Heart right ventricle (tissue), 16 donors: ENCODE results near the gene PIK3IP1. TPM values are rescaled to one million over a fixed set of nuclear protein-coding genes. Genes with fewer than 3 reads are reported as not detected.

ENCODE experiments used
- ATAC-seq, 8 donors: fragments of 200-7000 bp; cut with Tn5 transposase; one replicate each; pipeline ENCODE4 v1.9.1; 2020; ENCODE audit warnings: mild to moderate bottlenecking in 8 of 8, moderate library complexity in 8 of 8, moderate number of reproducible peaks in 1 of 8
- DNase-seq, 2 donors: peaks; one replicate each; pipeline ENCODE4 v3.0.0-alpha.2; 2020
- H3K27ac ChIP-seq, 10 donors: fragments of 200-600 bp; sonication (generic) in 2 of 10; one replicate each; pipeline versions ENCODE4 v1.5.0 to v1.8.0; 2020 to 2022; ENCODE audit warnings: mild to moderate bottlenecking in 3 of 10
- H3K27me3 ChIP-seq, 7 donors: fragments of 200-600 bp; one replicate each; pipeline ENCODE4 v1.8.0; 2021 to 2022; ENCODE audit warnings: mild to moderate bottlenecking in 2 of 7
- H3K36me3 ChIP-seq, 9 donors: fragments of 200-600 bp; sonication (generic) in 1 of 9; one replicate each; pipeline versions ENCODE4 v1.5.0 to v1.8.0; 2020 to 2022; ENCODE audit warnings: mild to moderate bottlenecking in 2 of 9
- H3K4me1 ChIP-seq, 9 donors: fragments of 200-600 bp; sonication (generic) in 1 of 9; one replicate each; pipeline versions ENCODE4 v1.5.0 to v1.8.0; 2020 to 2022; ENCODE audit warnings: mild to moderate bottlenecking in 4 of 9
- H3K4me3 ChIP-seq, 10 donors: fragments of 200-600 bp; sonication (generic) in 2 of 10; one replicate each; pipeline versions ENCODE4 v1.5.0 to v1.8.0; 2020 to 2022; ENCODE audit warnings: mild to moderate bottlenecking in 7 of 10, moderate library complexity in 2 of 10
- H3K9me3 ChIP-seq, 11 donors: fragments of 200-600 bp in 10 of 11; sonication (generic) in 2 of 11; one replicate each; pipeline versions ENCODE4 v1.5.0 to v1.8.0; 2013 to 2022; ENCODE audit warnings: mild to moderate bottlenecking in 2 of 11, control low read depth in 1 of 11, moderate library complexity in 1 of 11
- CTCF ChIP-seq, 9 donors: fragments of 200-600 bp; sonication (generic) in 2 of 9; IDR thresholded peaks; one replicate each; pipeline versions ENCODE4 v1.5.0 to v1.8.0; 2021 to 2022; ENCODE audit warnings: antibody characterized with exemption in 9 of 9, mild to moderate bottlenecking in 5 of 9, moderate library complexity in 1 of 9
- WGBS, 2 donors: extraction: QIAGEN DNeasy Blood & Tissue Kit; methylation state at CpG; one replicate each; pipeline ENCODE4 v1.1.7; 2013; ENCODE audit warnings: inconsistent platforms in 1 of 2; 5-methylcytosine and 5-hydroxymethylcytosine counted together
- intact Hi-C, 10 donors: fragments of 100-400 bp; cut with DNase I; formaldehyde crosslinking; loops; one replicate each; pipeline versions ENCODE4 v1.11.1 to v1.14.2; 2022
- polyA plus RNA-seq, 2 donors: library from polyadenylated mRNA; stranded (reverse); fragments of 200-250 nt; gene quantifications; one replicate each; pipeline ENCODE4 v1.2.3, GENCODE V29; 2013
- total RNA-seq, 10 donors: library from RNA; stranded (reverse); fragmentation: NEBNext Ultra II Directional in 3 of 10; extraction: Animal tissue kit (Norgen Biotek cat#: 25700) in 3 of 10; gene quantifications; one replicate each; pipeline versions ENCODE4 v1.2.1 to v1.2.4, GENCODE V29; 2021 to 2023
- donor health status: Arrhythmogenic right ventricular cardiomyopathy.
- donor health status: ischemic (EF 13 %, LVEDD 7.1; RV severe dilation, severe dysfunction).
- donor health status: healthy with polysubstance abuse.
- donor health status: DM: no; HTN: yes; CAD: no.
- donor health status: DM: no; HTN: no; CAD: no.
- donor health status: ischemic (EF 25% LVEDD 6.9; RV normal size, moderate dysfunction).
- donor health status: ischemic (EF 25% LVEDD 5.7; RV mildly dilated, moderate dysfunction).
- donor health status: healthy.
- donor health status: DM: yes; HTN: yes; CAD: no.
- donor health status: Ischemic cardiomyopathy.
- donor health status: ischemic (EF 35%, LVEDD 5.7; RV mildly dilated, moderate dysfunction).
- donor health status: nonischemic (EF 11% LVEDD 7.7; RV severe dilation, severe dysfunction).
- donor health status: DM: yes; HTN: yes; CAD: no.
- donor health status: PGD.
- donor health status: ischemic (EF 29% LVEDD 5.4; RV normal size, mild dysfunction).
- donor health status: nonischemic (EF 23%, LVEDD 6.1; RV moderate dilation, normal function).

The PIK3IP1 gene
- total and polyA plus RNA-seq, 12 donors: 3.6 to 28.6 (median 12.9) TPM

- H3K27ac ChIP-seq: peak overlapping the region in 6 of 10 donors; percentile 10 to 94 (median 45)
- H3K4me1 ChIP-seq: peaks cover 0 to 86% (median 44%) of the 10 kb centered on the region in 9 donors
- H3K36me3 ChIP-seq: peaks cover 0 to 4% (median 0%) of the 10 kb centered on the region in 9 donors
- H3K9me3 ChIP-seq: no peaks in the 10 kb centered on the region
- peak overlapping the region in 1 of 10 donors; percentile 36 for H3K4me3 ChIP-seq
- peak in 1 of 2 donors; percentile 36 for DNase-seq
- WGBS, 2 donors: 60 to 64% methylated on average over 3 of the region's 3 CpGs
- ATAC-seq: peak in 4 of 8 donors; percentile 28 to 42 (median 30)
- H3K27me3 ChIP-seq: no peaks in the 10 kb centered on the region
- no peak for TF ChIP-seq CTCF (IDR thresholded peaks at IDR 0.05)
- intact Hi-C loops: loop anchor here in 5 of 10 donors (10.0 kb wide), 3 partner anchors 130 to 290 kb away; partner anchors contain the start of genes SELENOM (in 1 of the 5) and SMTN (in 1 of the 5)
Observed at GRCh38 chr22:31235081-31235480, 57.2 kb downstream of the PIK3IP1 start.

- H3K27ac ChIP-seq: peak overlapping the region in 4 of 10 donors; percentile 27 to 94 (median 88)
Observed at GRCh38 chr22:31233001-31233400, 59.3 kb downstream of the PIK3IP1 start.

More at GRCh38 chr22:31233001-31233400, 59.3 kb downstream of the PIK3IP1 start:
- peaks cover 0 to 7% (median 0%) of the 10 kb centered on the region in 9 donors for H3K36me3 ChIP-seq
- H3K9me3 ChIP-seq: no peaks in the 10 kb centered on the region
- ATAC-seq: no peak
- no peak for DNase-seq
- no peaks in the 10 kb centered on the region for H3K27me3 ChIP-seq
- whole genome bisulfite sequencing, 2 donors: 81 to 93% methylated on average over 3 of the region's 3 CpGs
- TF ChIP-seq CTCF (IDR thresholded peaks at IDR 0.05): no peak
- H3K4me3 ChIP-seq: no peak overlapping the region
- peaks cover 7 to 88% (median 56%) of the 10 kb centered on the region in 9 donors for H3K4me1 ChIP-seq
- intact Hi-C loops: loop anchor here in 6 of 10 donors (5.0 to 10.0 kb wide), 5 partner anchors 128 to 288 kb away; partner anchors contain the start of genes MORC2 (in 1 of the 6), SELENOM (in 1 of the 6), SMTN (in 1 of the 6) and TUG1 (in 1 of the 6)

Other genes with a start within 250 kb of the PIK3IP1 start
- gene SMTN, start 211.2 kb downstream of the PIK3IP1 start, total RNA-seq: 100 to 1,000 TPM; 146 to 290 (median 204) TPM
- 100 to 1,000 TPM in 1 of 2 donors, 10 to 100 TPM in 1; 64.2 to 398 TPM for gene SMTN, start 211.2 kb downstream of the PIK3IP1 start, polyA plus RNA-seq
- 10 to 100 TPM; 21.5 to 73.9 (median 45.3) TPM for gene SELENOM, start 184.9 kb downstream of the PIK3IP1 start, total RNA-seq
- 100 to 1,000 TPM; 122 to 134 TPM for gene SELENOM, start 184.9 kb downstream of the PIK3IP1 start, polyA plus RNA-seq
- gene INPP5J, start 169.5 kb downstream of the PIK3IP1 start, total RNA-seq: 10 to 100 TPM; 15.2 to 31.7 (median 19.3) TPM
- 10 to 100 TPM in 1 of 2 donors, 1 to 10 TPM in 1; 7.9 to 14.0 TPM for gene INPP5J, start 169.5 kb downstream of the PIK3IP1 start, polyA plus RNA-seq
- gene PLA2G3, start 152.0 kb downstream of the PIK3IP1 start, total RNA-seq: not detected
- under 1 TPM in 1 of 2 donors, not detected in 1; 0.01 TPM for gene PLA2G3, start 152.0 kb downstream of the PIK3IP1 start, polyA plus RNA-seq
- gene RNF185, start 132.3 kb downstream of the PIK3IP1 start, total RNA-seq: 10 to 100 TPM; 20.4 to 24.9 (median 22.0) TPM
- 10 to 100 TPM; 12.2 to 18.7 TPM for gene RNF185, start 132.3 kb downstream of the PIK3IP1 start, polyA plus RNA-seq
- gene LIMK2, start 80.2 kb downstream of the PIK3IP1 start, total RNA-seq: 10 to 100 TPM in 5 of 10 donors, 1 to 10 TPM in 5; 6.5 to 18.8 (median 9.7) TPM
- 10 to 100 TPM in 1 of 2 donors, 1 to 10 TPM in 1; 6.0 to 12.1 TPM for gene LIMK2, start 80.2 kb downstream of the PIK3IP1 start, polyA plus RNA-seq
- 10 to 100 TPM; 10.8 to 16.9 (median 14.1) TPM for gene PATZ1, start 53.9 kb upstream of the PIK3IP1 start, total RNA-seq
- gene PATZ1, start 53.9 kb upstream of the PIK3IP1 start, polyA plus RNA-seq: 10 to 100 TPM in 1 of 2 donors, 1 to 10 TPM in 1; 6.6 to 12.5 TPM
- gene DRG1, start 107.1 kb upstream of the PIK3IP1 start, total RNA-seq: 10 to 100 TPM; 50.4 to 76.7 (median 60.2) TPM
- gene DRG1, start 107.1 kb upstream of the PIK3IP1 start, polyA plus RNA-seq: 10 to 100 TPM; 65.7 to 71.7 TPM
- 10 to 100 TPM; 20.3 to 31.9 (median 22.7) TPM for gene EIF4ENIF1, start 197.4 kb upstream of the PIK3IP1 start, total RNA-seq
- gene EIF4ENIF1, start 197.4 kb upstream of the PIK3IP1 start, polyA plus RNA-seq: 10 to 100 TPM in 1 of 2 donors, 1 to 10 TPM in 1; 9.0 to 10.3 TPM
- gene SFI1, start 204.0 kb upstream of the PIK3IP1 start, total RNA-seq: 10 to 100 TPM in 1 of 10 donors, 1 to 10 TPM in 9; 6.1 to 12.1 (median 7.3) TPM
- 10 to 100 TPM in 1 of 2 donors, 1 to 10 TPM in 1; 4.7 to 20.1 TPM for gene SFI1, start 204.0 kb upstream of the PIK3IP1 start, polyA plus RNA-seq